Stimulated activated CD4-positive, alpha-beta T cell treated with anti-CD3 and anti-CD28 coated beads, Interleukin-15, amount 100 ng/mL, for 24 hours (primary cell): ENCODE results near the gene ZSWIM5.
A peak's percentile ranks its signal among the peaks of the same experiment; 100 is the strongest.
"Not testable (repeated sequence)": the region's sequence is repeated elsewhere in the genome, so short reads cannot be mapped to it uniquely, and the experiment has no call there.

ENCODE experiments used
- DNase-seq: peaks from one replicate; pipeline ENCODE4 v3.0.0-alpha.2; 2020

The ZSWIM5 gene

DNA sequence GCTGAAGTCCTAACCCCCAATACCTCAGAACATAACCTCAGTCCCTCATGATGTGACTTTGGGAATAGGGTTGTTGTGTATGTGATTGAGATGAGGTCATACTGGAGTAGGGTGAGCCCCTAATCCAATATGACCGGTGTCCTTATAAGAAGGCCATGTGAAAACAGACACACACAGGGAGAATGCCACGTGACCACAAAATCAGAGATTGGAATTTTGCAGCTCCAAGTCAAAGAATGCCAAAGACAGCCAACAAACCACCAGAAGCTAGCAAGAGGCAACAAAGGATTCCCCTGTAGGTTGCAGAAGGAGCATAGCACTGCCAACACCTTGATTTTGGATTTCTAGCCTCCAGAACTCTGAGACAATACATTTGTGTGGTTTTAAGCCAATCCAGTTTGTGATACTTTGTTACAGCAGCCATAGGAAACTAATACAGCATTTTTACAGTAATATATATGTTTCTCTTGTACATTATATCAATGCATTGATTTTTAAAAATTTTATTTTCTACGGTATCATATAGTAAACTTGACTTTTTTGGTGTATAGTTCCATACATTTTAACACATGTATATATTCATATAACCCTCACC is 5.4 kb downstream of the ZSWIM5 start:
- no peak for DNase-seq

DNA sequence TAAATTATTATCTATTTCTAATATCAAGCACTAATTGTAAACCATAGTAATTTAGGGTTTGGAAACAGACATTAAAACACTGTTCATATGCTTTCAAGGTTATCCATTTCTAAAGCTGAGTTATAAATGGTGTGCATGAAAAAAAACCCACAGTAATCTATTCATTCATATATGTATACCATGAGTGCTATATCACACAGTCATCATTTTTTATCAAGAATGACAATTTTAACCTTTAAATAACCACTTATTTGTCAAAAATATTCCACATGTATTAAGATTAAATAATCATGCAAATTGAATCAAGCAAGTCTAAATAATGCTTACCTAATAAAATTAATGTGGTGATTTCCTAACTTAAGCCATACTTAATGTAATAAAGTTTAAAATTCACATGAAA is 6.0 kb downstream of the ZSWIM5 start:
- DNase-seq: no peak

DNA sequence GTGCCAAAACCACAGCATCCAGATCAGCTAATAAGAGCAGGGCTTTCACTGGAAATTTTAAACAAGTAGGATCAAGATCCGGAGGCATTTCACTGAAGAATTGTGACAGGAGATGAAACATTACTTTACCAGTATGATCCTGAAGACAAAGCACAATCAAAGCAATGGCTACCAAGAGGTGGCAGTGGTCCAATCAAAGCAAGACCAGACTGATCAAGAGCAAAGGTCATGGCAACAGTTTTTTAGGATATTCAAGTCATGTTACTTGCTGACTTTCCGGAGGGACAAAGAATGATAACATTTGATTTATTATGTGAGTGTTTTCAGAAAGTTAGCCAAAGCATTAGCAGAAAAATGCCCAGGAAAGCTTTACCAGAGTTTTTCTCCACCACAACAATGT is 8.2 kb downstream of the ZSWIM5 start:
- no peak for DNase-seq

DNA sequence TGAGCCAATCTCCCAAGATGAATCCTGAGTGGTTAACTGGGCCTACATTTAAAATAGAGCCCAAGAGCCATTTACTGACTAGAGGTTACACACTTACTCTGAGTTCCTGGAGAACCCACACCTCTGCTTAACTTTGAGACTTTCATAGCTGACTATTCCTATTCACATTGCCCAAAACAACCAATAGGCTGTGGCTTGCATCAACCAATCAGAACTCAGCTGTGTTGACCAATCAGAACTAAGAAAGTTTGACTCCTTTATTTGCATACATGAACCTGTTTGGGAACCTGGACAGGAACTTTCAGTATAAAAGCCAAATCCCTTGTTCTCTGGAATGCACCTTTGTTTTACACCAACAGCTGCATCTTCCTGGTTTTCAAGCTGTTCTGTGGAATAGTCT is 9.5 kb downstream of the ZSWIM5 start:
- DNase-seq: no peak

DNA sequence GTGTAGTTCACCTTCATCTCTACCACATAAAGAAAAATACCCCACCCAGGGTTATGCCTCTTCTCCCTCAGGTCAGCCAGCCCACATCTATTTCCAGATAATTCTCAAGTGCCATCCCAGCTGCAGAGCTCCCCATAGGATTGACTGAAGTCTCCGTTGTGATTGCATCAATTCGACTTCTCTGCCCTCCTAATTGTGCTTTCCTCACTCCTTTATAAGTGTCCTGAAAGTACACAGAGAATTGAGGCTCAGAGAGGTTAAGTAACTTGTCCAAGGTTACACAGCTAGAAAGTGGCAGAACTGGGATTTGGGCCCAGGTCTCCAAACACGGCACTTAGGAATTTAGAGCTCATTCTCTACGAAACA is 15.0 kb downstream of the ZSWIM5 start:
- DNase-seq: no peak

DNA sequence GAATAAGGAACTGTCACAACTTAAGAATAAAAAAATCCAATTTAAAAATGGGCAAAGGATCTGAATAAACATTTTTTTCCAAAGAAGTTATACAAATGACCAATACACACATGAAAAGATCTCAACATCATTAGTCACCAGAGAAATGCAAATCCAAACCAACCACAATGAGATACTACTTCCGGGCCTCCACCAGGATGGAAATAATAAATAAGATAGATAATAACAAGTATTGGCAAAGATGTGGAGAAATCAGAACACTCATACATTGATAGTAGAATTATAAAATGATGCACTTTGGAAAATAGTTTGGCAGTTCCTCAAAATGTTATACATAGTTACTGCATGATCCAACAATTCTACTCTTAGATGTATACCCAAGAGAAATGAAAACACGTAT is 18.7 kb downstream of the ZSWIM5 start:
- DNase-seq: no peak

DNA sequence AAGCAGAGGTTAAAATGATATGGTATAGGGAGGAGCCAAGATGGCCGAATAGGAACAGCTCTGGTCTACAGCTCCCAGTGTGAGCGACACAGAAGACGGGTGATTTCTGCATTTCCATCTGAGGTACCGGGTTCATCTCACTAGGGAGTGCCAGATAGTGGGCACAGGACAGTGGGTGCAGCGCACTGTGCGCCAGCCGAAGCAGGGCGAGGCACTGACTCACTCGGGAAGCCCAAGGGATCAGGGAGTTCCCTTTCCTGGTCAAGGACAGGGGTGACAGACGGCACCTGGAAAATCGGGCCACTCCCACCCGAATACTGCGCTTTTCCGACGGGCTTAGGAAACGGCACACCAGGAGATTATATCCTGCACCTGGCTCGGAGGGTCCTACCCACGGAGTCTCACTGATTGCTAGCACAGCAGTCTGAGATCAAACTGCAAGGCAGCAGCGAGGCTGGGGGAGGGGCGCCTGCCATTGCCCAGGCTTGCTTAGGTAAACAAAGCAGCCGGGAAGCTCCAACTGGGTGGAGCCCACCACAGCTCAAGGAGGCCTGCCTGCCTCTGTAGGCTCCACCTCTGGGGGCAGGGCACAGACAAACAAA is 26.4 kb downstream of the ZSWIM5 start:
- not testable (repeated sequence) for DNase-seq

DNA sequence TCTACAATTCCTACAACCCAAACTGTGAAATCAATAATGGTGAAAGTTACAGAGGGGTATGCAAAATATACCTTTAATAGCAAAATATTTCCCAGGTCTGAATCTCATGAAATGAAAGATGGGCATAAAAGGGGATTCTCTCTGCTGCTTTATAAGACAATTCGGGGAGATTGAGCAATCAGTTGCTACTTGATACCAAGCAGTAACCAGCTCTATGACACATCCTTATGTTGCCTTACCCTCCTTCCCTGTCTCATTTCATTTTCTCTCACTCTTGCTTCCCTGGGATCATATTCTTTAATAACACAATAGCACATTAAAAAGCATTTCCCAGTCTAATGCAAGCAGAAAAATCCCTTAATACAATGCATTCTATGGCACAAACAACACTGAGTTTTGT is 29.0 kb downstream of the ZSWIM5 start:
- DNase-seq: no peak

DNA sequence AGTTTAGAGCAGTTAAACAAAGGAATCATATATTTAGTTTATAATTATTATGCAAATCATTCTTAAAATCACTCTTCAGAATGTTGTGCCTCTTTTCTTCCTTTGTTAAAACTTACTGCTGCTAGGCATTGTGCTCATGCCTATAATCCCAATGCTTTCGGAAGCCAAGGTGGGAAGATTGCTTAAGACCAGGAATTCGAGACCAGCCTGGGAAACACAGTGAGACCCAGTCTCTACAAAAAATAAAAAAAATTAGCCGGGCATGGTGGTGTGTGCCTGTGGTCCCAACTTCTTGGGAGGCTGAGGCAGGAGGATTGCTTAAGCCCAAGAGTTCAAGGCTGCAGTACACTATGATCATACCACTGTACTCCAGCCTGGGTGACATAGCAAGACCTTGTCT is 33.6 kb downstream of the ZSWIM5 start:
- no peak for DNase-seq

DNA sequence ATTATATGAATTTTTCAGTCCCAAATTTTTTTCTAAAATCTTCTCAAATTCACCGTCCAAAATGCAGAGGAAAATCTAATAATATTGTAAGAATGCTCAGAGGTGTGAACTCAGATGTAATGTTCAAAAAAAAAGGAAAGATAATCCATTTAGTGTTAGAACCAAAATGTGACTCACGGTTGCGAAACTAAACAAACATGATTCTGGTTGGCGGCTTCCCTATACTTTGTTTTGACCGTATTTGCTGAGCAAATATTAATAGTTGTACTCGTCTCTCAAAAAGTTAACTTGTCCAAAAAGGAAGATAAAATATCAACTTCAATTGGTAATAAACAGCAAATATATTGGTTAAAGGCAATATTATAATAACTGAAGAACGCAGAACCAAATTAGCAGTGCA is 34.4 kb downstream of the ZSWIM5 start:
- DNase-seq: no peak

DNA sequence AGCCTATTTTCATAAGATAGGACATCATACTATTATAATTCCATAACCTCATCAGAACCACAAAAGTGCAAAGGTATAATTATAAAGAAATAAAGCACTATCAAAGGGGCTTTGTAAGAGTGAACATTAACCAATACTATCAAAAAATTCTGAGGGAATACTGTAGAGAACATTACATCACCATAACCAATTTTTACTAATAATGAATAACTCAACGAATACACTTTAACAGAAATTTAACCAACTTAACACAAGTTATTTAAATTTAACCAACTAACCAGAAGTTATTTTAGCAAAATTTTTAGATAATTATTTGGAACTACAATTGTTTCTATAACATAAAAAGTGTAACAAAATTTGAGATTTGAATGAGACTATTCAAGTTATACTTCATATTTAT is 34.8 kb downstream of the ZSWIM5 start:
- no peak for DNase-seq

DNA sequence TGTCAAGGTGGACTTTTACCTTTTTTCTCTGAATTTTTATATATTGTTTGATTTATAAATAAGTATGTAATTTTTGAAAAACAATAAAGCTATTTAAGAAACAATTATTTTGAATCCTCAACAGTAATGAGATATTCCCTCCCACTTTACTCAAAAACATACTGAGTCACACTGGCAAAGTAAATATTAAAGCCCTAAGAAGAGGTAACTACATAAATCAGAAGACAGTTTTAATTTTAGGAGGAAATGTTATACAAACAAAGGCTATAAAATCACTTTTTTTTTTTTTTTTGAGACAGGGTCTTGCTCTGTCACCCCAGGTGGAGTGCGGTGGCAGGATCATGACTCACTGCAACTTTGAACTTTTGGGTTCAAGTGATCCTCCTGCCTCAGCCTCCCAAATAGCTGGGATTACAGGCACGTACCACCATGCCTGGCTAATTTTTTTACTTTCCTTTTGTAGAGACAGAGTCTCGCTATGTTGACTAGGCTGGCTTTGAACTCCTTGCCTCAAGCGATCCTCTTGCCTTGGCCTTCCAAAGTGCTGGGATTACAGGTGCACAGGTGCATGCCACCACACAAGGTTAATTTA is 36.2 kb downstream of the ZSWIM5 start:
- no peak for DNase-seq

DNA sequence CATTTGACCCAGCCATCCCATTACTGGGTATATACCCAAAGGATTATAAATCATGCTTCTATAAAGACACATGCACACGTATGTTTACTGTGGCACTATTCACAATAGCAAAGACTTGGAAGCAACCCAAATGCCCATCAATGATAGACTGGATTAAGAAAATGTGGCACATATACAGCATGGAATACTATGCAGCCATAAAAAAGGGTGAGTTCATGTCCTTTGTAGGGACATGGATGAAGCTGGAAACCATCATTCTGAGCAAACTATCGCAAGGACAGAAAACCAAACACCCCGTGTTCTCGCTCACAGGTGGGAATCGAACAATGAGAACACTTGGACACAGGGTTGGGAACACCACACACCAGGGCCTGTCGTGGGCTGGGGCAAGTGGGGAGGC is 38.5 kb downstream of the ZSWIM5 start:
- DNase-seq: not testable (repeated sequence)

DNA sequence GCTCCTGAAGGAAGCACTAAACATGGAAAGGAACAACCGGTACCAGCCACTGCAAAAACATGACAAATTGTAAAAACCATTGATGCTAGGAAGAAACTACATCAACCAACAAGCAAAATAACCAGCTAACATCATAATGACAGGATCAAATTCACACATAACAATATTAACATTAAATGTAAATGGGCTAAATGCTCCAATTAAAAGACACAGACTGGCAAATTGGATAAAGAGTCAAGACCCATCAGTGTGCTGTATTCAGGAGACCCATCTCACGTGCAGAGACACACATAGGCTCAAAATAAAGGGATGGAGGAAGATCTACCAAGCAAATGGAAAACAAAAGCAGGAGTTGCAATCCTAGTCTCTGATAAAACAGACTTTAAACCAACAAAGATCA is 42.1 kb downstream of the ZSWIM5 start:
- not testable (repeated sequence) for DNase-seq

DNA sequence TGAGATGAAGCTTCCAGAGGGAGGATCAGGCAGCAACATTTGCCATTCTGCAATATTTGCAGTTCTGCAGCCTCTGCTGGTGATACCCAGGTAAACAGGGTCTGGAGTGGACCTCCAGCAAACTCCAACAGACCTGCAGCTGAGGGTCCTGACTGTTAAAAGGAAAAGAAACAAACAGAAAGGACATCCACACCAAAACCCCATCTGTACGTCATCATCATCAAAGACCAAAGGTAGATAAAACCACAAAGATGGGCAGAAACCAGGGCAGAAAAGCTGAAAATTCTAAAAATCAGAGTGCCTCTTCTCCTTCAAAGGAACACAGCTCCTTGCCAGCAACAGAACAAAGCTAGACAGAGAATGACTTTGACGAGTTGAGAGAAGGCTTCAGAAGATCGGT is 43.3 kb downstream of the ZSWIM5 start:
- not testable (repeated sequence) for DNase-seq

DNA sequence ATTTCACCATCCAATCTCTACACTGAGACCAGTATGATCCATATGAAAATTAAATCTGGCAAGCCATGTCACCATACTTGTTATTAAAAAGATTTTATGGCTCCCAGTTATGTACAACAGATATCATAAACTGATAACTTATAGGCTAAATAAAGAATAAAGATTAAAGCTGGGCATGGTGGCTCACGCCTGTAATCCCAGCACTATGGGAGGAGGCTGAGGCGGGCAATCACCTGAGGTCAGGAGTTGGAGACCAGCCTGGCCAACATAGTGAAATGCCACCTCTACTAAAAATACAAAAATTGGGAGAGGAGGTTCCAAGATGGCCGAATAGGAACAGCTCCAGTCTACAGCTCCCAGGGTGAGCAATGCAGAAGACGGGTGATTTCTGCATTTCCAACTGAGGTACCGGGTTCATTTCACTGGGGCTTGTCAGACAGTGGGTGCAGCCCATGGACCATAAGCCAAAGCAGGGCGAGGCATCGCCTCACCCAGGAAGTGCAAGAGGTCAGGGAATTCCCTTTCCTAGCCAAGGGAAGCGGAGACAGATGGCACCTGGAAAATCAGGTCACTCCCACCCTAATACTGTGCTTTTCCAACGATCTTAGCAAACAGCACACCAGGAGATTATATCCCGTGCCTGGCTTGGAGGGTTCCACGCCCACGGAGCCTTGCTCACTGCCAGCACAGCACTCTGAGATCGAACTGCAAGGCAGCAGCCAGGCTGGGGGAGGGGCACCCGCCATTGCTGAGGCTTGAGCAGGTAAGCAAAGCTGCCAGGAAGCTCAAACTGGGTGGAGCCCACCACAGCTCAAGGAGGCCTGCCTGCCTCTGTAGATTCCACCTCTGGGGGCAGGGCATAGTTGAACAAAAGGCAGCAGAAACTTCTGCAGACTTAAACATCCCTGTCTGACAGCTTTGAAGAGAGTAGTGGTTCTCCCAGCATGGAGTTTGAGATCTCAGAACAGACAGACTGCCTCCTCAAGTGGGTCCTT is 44.1 kb downstream of the ZSWIM5 start:
- peak; percentile 19 for DNase-seq

DNA sequence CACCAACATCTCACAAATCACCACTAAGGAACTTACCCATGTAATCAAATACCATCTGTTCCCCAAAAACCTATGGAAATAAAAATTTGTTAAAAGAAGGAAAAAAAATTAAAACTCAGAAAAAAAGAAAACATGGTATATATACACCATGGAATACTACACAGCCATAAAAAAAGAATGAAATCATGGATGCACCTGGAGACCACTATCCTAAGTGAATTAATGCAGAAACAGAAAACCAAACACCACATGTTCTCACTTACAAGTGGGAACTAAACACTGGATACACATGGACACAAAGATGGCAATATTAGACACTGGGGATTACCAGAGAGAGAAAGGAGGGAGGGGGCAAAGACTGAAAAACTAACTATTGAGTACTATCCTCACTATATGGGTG is 50.4 kb downstream of the ZSWIM5 start:
- no peak for DNase-seq

DNA sequence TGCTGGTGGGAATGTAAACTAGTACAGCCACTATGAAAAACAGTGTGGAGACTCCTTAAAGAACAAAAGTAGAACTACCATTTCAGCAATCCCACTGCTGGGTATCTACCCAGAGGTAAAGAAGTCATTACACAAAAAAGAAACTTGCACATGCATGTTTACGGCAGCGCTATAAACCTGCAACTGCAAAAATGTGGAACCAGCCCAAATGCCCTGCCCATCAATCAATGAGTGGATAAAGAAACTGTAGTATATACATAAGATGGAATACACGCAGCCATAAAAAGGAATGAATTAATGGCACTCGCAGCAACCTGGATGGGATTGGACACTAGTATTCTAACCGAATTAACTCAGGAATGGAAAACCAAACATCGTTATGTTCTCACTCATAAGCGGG is 51.0 kb downstream of the ZSWIM5 start:
- DNase-seq: no peak

DNA sequence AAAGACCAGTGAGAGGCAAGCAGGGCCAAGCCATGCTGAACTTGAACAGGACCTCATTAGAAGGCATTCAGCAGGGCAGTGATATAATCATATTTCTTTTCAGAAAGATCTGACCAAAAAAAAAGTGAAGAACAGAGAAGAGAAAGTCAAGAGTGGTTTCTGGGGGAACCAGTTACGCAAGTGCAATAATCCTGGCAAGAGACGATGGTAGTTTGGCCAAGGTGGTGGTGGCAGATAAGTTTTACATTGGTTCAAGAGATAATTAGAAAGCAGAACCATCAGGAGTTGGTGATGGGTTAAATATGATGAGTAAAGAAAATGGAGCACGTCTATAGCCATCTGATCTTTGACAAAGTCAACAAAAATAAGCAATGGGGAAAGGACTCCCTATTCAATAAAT is 54.3 kb downstream of the ZSWIM5 start:
- no peak for DNase-seq

DNA sequence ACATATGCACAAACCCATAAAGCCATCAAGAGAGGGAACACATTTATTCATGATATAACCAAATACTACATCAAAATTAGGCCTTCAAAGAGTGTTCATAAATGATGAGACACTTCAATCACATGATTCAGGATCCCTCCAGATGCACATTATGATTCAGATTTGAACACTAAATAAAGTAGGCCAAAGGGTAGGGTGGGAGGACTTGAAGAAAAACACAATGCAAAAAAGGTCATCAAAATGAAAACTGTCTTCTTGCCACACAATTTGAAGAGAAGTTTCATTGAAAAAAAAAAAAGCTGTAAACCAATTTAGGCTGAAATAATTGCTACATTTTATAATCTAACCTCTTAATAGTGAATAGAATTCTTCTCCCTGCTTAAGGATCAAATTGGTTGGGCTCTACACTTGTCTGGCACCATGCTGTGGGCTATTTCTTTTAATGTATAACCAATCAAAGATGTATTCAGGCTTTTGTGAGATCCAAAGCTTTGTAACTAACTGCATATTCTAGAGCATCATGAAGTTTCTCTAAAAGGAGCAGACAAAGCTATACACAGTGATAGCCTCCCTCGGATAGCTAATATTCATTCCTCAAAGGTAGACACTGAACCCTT is 58.1 kb downstream of the ZSWIM5 start:
- no peak for DNase-seq

DNA sequence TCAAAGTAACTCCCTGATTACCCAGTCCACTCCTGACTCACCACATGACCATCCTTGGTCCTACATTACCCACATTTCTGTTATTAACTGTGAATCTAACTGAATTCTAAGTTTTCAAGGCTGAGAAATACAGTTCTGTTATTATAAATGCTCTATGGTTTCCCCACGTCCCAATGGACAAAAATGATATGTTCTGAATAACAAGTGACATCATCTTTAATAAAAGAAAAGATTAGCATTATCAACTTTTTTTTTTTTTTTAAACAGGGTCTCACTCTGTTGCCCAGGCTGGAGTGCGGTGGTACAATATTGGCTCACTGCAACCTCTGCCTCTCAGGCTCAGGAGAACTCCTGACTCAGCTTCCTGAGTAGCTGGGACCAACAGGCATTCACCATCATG is 59.6 kb downstream of the ZSWIM5 start:
- DNase-seq: no peak

DNA sequence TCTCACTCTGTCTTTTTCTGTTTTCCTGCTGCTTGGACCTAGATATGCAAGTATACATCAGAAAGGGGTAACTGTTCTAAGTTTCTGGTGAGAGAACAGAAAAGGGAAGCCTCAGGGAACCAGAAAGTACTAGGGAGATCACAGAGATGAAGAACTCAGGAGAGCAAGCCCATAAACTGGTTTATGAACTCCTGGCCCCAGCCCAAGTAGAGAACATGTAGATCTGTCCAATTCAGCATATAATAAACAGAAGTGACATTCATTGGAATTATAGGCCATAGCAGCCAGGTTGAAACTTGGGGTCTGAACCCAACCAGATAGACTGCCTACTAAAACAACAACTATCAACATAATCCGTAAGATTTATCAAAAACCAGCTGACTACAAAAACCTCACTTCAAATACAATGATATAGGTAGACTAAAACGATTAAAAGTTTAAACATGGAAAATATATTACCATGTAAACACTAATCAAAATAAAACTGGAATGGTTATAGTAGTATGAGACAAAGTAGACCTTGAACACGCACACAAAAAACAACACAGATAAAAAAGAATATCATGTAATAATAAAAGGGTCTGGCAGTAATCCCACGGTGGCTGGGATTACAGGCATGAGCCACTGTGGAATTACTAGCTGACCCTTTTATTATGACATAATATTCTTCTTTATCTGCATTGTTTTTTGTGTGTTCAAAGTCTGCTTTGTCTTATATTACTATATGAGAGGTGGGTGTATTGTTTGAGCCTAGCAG is 65.0 kb downstream of the ZSWIM5 start:
- DNase-seq: no peak

DNA sequence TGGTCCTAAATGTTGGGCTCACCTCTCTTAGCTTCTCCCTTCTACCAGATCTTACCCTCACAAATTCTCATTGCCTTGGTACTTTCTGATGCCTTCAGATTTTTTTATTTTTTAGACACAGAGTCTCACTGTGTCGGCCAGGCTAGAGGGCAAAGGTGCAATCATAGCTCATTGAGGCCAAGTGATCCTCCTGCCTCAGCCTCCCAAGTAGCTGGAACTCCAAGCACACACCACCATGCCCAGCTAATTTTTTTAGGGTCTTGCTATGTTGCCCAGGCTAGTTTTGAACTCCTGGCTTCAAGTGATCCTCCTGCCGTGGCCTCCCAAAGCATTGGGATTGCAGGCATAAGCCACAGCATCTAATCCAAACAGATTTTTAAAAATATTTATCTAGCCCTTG is 69.4 kb downstream of the ZSWIM5 start:
- DNase-seq: no peak
